HepG2 (cell line): ENCODE results near the gene SELPLG. TPM values are rescaled to one million over a fixed set of nuclear protein-coding genes. Genes with fewer than 3 reads are reported as not detected.

ENCODE experiments used
- ATAC-seq: fragments of 200-7000 bp; cut with Tn5 transposase; 3 replicates; pipeline ENCODE4 v1.9.1; 2020; ENCODE audit warnings: mild to moderate bottlenecking, moderate library complexity
- BruUV-seq: library from RNA; stranded (reverse); fragments of 400-500 nt; replicated peaks from 2 replicates; lab custom pipeline; 2021; lab: Mats Ljungman, UMichigan
- CTCF ChIA-PET: fragments of 300-600 bp; formaldehyde crosslinking; extraction: SDS; loops from one replicate; lab custom pipeline; 2021; ENCODE audit warnings: low total read pairs, inconsistent platforms, low intra/inter-chr PET ratio; lab: Yijun Ruan, JAX
- POLR2A ChIA-PET: fragments of 350-600 bp; sonication (Branson Sonifier 250); formaldehyde crosslinking; loops from one replicate; lab custom pipeline; 2020; ENCODE audit warnings: antibody characterized with exemption, inconsistent platforms; lab: Yijun Ruan, JAX
- DNase-seq: peaks from one replicate; pipeline ENCODE4 v3.0.0-alpha.2; 2015; ENCODE audit warnings: low spot score
- FAIRE-seq: peaks from 3 replicates; lab custom pipeline; 2011; peaks lifted over from hg19 to GRCh38; lab: Jason Lieb, UNC
- H2AFZ ChIP-seq: one replicate; pipeline ENCODE4 v1.6.1; 2011; ENCODE audit warnings: low read length, inconsistent platforms
- H3K27ac ChIP-seq: fragments of 300-600 bp; 3 replicates; pipeline ENCODE4 v1.8.0; 2011; ENCODE audit warnings: mixed run types, mild to moderate bottlenecking, mixed read lengths, low read length, inconsistent platforms; ENCODE audit not compliant: insufficient read depth; ENCODE audit errors: extremely low read length
- H3K27me3 ChIP-seq, 2 experiments: fragments of 200-600 bp in 1 of 2; 2 replicates in 1 of 2; 3 replicates in 1 of 2; pipeline versions ENCODE4 v1.6.0 to v1.8.0; 2011; ENCODE audit warnings: low read length in 2 of 2, mild to moderate bottlenecking in 2 of 2, moderate library complexity in 2 of 2, inconsistent platforms in 1 of 2; ENCODE audit not compliant: insufficient read depth in 2 of 2, control insufficient read depth in 1 of 2
- H3K36me3 ChIP-seq, 2 experiments: fragments of 200-600 bp in 1 of 2; replicated peaks in 1 of 2; 2 replicates in 1 of 2; 3 replicates in 1 of 2; pipeline versions ENCODE4 v1.5.1 to v1.8.0; 2011; ENCODE audit warnings: low read length in 2 of 2, inconsistent platforms in 1 of 2; ENCODE audit not compliant: insufficient read depth in 2 of 2, control insufficient read depth in 1 of 2
- H3K4me1 ChIP-seq: 2 replicates; pipeline ENCODE4 v1.5.1; 2012; ENCODE audit warnings: low read length, inconsistent platforms; ENCODE audit not compliant: insufficient read depth
- H3K4me2 ChIP-seq: 2 replicates; pipeline ENCODE4 v1.6.0; 2011; ENCODE audit warnings: low read depth, low read length, inconsistent platforms
- H3K4me3 ChIP-seq, 3 experiments: fragments of 200-600 bp in 1 of 3; sonication (generic), shearing (Covaris generic) in 1 of 3; replicated peaks in 1 of 3; 2 replicates each; pipeline ENCODE4 v1.5.1; 2011 to 2016; ENCODE audit warnings: low read length in 3 of 3, inconsistent platforms in 2 of 3, low read depth in 2 of 3, mild to moderate bottlenecking in 2 of 3, control low read depth in 1 of 3, mixed read lengths in 1 of 3; ENCODE audit not compliant: insufficient read depth in 1 of 3
- H3K79me2 ChIP-seq: one replicate; pipeline ENCODE4 v1.6.1; 2011; ENCODE audit warnings: low read length, inconsistent platforms; ENCODE audit not compliant: insufficient read depth
- H3K9ac ChIP-seq: 2 replicates; pipeline ENCODE4 v1.6.0; 2011; ENCODE audit warnings: mild to moderate bottlenecking, low read depth, low read length, inconsistent platforms; ENCODE audit not compliant: insufficient read depth
- H3K9me3 ChIP-seq: 2 replicates; pipeline ENCODE4 v1.5.1; 2012; ENCODE audit warnings: mild to moderate bottlenecking, low read length
- H4K20me1 ChIP-seq: 2 replicates; pipeline ENCODE4 v1.6.0; 2011; ENCODE audit warnings: inconsistent platforms, mild to moderate bottlenecking, low read length, moderate library complexity; ENCODE audit not compliant: insufficient read depth
- DMTF1 ChIP-seq: sonication (generic); formaldehyde crosslinking; IDR thresholded peaks from 2 replicates; pipeline ENCODE4 v1.4.0; 2020; ENCODE audit warnings: mild to moderate bottlenecking, missing genetic modification reagents
- MAFF ChIP-seq: IDR thresholded peaks from 2 replicates; pipeline ENCODE4 v1.6.1; 2011; ENCODE audit warnings: low read depth, low read length, improper control_type of control experiment
- MAFK ChIP-seq, 2 experiments: IDR thresholded peaks in 1 of 2; conservative IDR thresholded peaks in 1 of 2; 2 replicates each; pipeline ENCODE4 v1.6.1; 2011; ENCODE audit warnings: improper control_type of control experiment in 2 of 2, low read length in 2 of 2
- WGBS: methylation state at CpG from one replicate; pipeline ENCODE4 v1.1.6; 2017; ENCODE audit warnings: low lambda C conversion rate; 5-methylcytosine and 5-hydroxymethylcytosine counted together
- in situ Hi-C: cut with HindIII; loops from 2 replicates; pipeline ENCODE4 v1.10.0; 2017; ENCODE audit warnings: low pct_unique_long_range_greater_than_20kb; ENCODE audit not compliant: extremely low pct_ligation_motif_present
- intact Hi-C: fragments of 100-400 bp; cut with micrococcal nuclease; formaldehyde crosslinking; loops from one replicate; pipeline ENCODE4 v1.10.0; 2022; ENCODE audit not compliant: unreplicated experiment
- polyA plus RNA-seq, 8 experiments: library from polyadenylated mRNA; depleted of rRNA in 3 of 8; stranded (reverse) in 7 of 8; unstranded in 1 of 8; fragments of >200 nt; fragmentation: Illumina TruSeq in 4 of 8; extraction: Trizol in 4 of 8; gene quantifications; 2 replicates each; pipeline versions ENCODE4 v1.2.1 to v1.2.3, GENCODE V29; 2011 to 2016; ENCODE audit warnings: low read depth in 4 of 8, missing spikeins in 1 of 8, mixed read lengths in 1 of 8; ENCODE audit not compliant: insufficient read depth in 1 of 8
- total RNA-seq, 5 experiments: library from RNA; depleted of rRNA; stranded (reverse); fragments of >200 nt; fragmentation: Illumina TruSeq; extraction: Trizol; gene quantifications; 2 replicates each; pipeline ENCODE4 v1.2.3, GENCODE V29; 2016; ENCODE audit warnings: low read depth in 1 of 5

Gene SELPLG
- total and polyA plus RNA-seq, 2 of the 13 experiments (the other 11 are each of a cell fraction or from before 2014, with no cell fraction given): 0.12 TPM; not detected in 1

GRCh38 chr12:108635997-108636808, 2.5 kb upstream of the SELPLG start:
- no peak for DNase-seq
- POLR2A ChIA-PET: interaction anchor here (0.9 kb wide), 1 partner anchor 74 kb away, joined by 3 read pairs; the partner anchor contains the start of gene ISCU
- CTCF ChIA-PET: no interaction called here
- Histone ChIP-seq H3K9me3 (no peaks in the 10 kb centered on the region), H4K20me1 (no peaks in the 10 kb centered on the region), H3K4me2 (no peak overlapping the region), H3K4me1 (peaks cover 39% of the 10 kb centered on the region), H3K4me3 (no peak overlapping the region), H3K27me3 (peaks cover 2 to 28% of the 10 kb centered on the region in 2 experiments; a peak in 4 of 5 replicates), H3K36me3 (no peaks in the 10 kb centered on the region), H3K27ac (no peak overlapping the region), H3K79me2 (no peaks in the 10 kb centered on the region), H2AFZ (no peak overlapping the region), H3K9ac (no peak overlapping the region)
- intact Hi-C loops (no loop called here), in situ Hi-C loops (no loop called here)
- TF ChIP-seq DMTF1 (no peak), MAFK (conservative IDR thresholded peaks at IDR 0.05 in 1 of 2, IDR thresholded peaks at IDR 0.05 in 1 of 2; ENCODE audit: low read length in 2 of 2) (peak in 1 of 2 experiments; percentile 55; a peak in 2 of 4 replicates), MAFF (peak; percentile 17; the same call in 1 of the 2 replicates)
- FAIRE-seq: no peak
- BruUV-seq: no TSS peak
- no peak for ATAC-seq
- 59% methylated on average over 6 of the region's 6 CpGs for WGBS
